ENCODE measurements around the gene HMBS.
A peak's percentile ranks its signal among the peaks of the same experiment; 100 is the strongest.
"Not testable (repeated sequence)": the region's sequence is repeated elsewhere in the genome, so short reads cannot be mapped to it uniquely, and the experiment has no call there.

The HMBS gene

DNA sequence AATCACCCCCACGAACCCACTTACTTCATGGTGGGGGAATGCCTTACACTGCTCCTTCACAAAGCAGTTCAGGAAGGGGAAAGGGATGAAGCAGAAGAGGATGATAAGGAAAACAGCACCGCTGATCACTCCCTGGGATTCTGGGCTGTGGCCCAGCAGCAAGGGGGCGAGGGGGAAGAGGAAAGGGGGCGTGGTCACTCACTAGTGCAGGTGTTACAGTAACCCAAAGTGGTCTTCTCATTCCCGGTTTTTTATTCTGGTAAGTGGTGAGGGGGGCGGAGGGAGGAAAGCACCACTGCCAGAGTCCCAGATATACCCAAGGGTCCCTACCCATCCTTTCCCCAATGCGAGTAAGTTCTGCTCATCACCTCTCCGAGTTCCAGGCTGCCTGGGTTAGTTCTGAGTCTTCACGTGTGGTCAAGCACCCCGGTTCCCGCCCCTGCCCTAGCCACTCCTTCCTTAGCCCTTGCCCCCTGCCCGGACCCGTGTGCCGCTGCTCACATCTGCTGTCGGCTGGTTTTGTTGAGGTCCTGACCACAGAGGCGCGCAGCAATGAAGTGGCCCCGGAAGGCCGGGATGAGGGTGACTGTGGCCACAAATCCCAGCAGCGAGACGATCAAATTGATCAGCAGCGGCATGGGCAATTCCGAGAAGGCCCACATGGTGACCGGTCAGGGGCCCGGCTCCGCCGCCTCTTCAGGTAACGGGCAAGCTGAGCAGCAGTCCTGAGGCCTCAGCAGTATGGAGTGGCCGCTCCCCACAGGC is 16.5 kb downstream of the HMBS start:
- H3K4me3 ChIP-seq (ENCODE audit: low read depth, low read length) = peak overlapping the region; percentile 89
- peak; percentile 73 for DNase-seq (ENCODE audit: low read depth)
- TF ChIP-seq, protein P1, sequence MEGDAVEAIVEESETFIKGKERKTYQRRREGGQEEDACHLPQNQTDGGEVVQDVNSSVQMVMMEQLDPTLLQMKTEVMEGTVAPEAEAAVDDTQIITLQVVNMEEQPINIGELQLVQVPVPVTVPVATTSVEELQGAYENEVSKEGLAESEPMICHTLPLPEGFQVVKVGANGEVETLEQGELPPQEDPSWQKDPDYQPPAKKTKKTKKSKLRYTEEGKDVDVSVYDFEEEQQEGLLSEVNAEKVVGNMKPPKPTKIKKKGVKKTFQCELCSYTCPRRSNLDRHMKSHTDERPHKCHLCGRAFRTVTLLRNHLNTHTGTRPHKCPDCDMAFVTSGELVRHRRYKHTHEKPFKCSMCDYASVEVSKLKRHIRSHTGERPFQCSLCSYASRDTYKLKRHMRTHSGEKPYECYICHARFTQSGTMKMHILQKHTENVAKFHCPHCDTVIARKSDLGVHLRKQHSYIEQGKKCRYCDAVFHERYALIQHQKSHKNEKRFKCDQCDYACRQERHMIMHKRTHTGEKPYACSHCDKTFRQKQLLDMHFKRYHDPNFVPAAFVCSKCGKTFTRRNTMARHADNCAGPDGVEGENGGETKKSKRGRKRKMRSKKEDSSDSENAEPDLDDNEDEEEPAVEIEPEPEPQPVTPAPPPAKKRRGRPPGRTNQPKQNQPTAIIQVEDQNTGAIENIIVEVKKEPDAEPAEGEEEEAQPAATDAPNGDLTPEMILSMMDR (IDR thresholded peaks at IDR 0.05; ENCODE audit: insufficient read depth, low read depth, low read length, missing control alignments) = no peak

DNA sequence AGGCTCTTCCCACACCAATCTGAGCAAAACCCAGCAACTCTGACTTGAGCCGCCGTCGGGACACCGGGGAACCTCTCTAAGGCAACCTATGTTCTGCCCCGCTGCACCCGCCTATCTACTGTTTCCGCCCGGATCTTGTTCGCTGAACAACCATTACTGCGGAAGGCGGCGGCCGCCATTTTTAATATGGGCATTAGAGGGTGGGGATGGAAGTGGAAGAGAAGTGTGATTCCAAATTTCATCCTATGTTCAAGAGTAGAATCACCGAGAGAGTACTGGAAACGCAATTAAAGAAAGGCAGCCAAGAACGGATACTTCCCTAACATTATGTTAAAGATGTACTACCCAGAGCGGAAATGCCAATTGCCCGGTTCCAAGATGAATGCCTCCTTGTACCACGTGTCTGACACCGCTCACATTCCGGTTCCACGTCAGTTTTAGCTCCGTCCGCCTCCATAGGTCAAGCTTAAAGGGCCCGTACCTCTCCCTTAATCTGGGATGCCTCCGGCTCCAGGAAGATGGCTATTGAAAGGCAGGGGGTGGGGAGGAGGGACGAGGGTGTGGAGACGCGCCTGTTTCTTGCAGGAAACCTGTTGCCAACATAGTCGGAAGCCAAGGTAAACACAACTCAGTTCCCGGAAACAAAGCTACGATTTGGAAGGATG is 17.2 kb downstream of the HMBS start, which contains the start of gene DPAGT1:
Gene DPAGT1, minus strand, starts transcription at position 95 of the 665 bp plus-strand sequence. CDS start 198 bp downstream, outside the sequence.
- peak within 1 kb of the TSS; percentile 89 for H3K4me3 ChIP-seq (ENCODE audit: low read depth, low read length)
- peak; percentile 96 for DNase-seq (ENCODE audit: low read depth)

DNA sequence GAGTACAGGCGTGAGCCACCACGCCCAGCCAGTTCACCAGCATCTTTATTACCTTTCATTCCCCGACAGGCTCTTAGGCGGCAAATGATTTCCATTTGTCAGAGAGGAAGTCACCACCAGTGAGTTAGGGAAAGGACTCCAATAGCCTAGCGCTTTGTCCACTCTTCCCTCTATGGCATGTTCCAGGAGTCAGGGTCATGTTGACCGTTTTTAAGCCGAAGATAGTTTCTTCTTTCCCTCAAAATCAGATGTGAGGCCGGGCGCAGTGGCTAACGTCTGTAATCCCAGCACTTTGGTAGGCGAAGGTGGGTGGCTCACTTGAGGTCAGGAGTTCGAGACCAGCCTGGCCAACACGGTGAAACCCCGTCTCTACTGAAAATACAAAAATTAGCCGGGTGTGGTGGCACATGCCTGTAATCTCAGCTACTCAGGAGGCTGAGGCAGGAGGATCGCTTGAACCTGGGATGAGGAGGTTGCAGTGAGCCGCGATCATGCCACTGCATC is 18.5 kb downstream of the HMBS start:
- peak overlapping the region; percentile 89 for H3K4me3 ChIP-seq (ENCODE audit: low read depth, low read length)
- DNase-seq (ENCODE audit: low read depth) = not testable (repeated sequence)

More for the DNA sequence above, 17.2 kb downstream of the HMBS start, which contains the start of gene DPAGT1:
- TF ChIP-seq, protein P1 (IDR thresholded peaks at IDR 0.05; ENCODE audit: insufficient read depth, low read depth, low read length, missing control alignments) = no peak

DNA sequence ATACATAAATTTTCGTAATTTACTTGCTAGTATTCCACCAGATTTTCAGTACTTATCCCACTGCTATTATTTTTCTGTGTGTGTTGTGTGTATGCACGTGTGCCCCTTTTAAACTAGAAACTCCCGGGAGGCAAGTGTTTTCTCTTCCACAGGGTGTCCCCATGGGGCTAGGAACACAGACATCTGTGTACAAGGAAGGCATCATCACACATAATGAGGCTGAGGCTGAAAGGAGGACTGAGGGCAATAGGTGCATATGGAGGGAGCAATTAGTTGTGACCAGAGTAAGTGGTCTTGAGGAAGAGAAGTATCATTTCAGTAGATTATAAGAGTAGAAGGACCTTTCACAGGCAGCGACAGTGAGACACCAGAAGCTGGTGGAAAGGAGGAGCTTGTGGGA is 19.1 kb downstream of the HMBS start:
- TF ChIP-seq, protein P1 (IDR thresholded peaks at IDR 0.05; ENCODE audit: insufficient read depth, low read depth, low read length, missing control alignments) = no peak
- no peak overlapping the region for H3K4me3 ChIP-seq (ENCODE audit: low read depth, low read length)
- no peak for DNase-seq (ENCODE audit: low read depth)

- TF ChIP-seq, protein P1 (IDR thresholded peaks at IDR 0.05; ENCODE audit: insufficient read depth, low read depth, low read length, missing control alignments) = no peak
- DNase-seq (ENCODE audit: low read depth) = peak; percentile 97
- H3K4me3 ChIP-seq (ENCODE audit: low read depth, low read length) = peak within 1 kb of the TSS; percentile 80
These were observed 22.2 kb downstream of the HMBS start, which contains the start of gene C2CD2L for GRCh38 chr11:119106564-119107537. Gene C2CD2L, plus strand, starts transcription at chr11:119107344. Its CDS starts 398 bp downstream, at chr11:119107742.

GRCh38 chr11:119107538-119108145 is 23.0 kb downstream of the HMBS start:
- TF ChIP-seq, protein P1 (IDR thresholded peaks at IDR 0.05; ENCODE audit: insufficient read depth, low read depth, low read length, missing control alignments) = no peak
- H3K4me3 ChIP-seq (ENCODE audit: low read depth, low read length) = peak overlapping the region; percentile 80
- DNase-seq (ENCODE audit: low read depth) = no peak

Data from GM12865 (cell line).